ENCODE measurements around the gene SAP30BP.
"Not testable (repeated sequence)": the region's sequence is repeated elsewhere in the genome, so short reads cannot be mapped to it uniquely, and the experiment has no call there.

Gene SAP30BP

GRCh38 chr17:75634754-75635609 is 32.2 kb upstream of the SAP30BP start:
- no peak for DNase-seq

DNA sequence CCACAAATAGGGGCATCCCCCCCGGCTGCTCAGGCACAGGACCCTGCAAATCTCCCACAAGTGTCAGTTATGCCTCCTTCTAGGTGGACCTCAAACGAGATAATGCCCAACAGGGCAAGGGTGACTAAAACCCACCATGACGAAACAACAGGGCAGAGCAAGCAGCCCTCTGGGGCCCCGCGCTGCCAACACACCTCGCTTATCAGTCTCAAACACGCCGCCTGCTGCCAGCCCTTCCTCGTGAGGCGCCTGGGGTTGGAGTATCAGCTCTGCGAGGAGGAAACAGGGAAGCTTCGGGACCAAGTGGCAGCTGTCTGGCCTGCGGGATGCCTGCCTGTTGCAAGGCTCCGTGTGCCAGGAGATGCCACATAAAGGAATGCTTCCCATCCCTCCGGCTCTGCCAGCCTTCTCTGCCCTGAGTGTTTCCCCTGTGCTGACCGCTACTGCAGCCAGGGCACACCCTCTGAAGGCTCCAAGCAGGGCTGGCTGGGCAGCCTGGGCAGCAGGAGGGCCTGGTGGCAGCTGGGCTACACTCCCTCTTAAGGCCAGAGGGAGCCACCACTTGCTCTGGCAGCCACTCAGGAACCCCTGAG is 31.4 kb upstream of the SAP30BP start:
- DNase-seq: no peak

GRCh38 chr17:75636381-75637142 is 30.6 kb upstream of the SAP30BP start:
- DNase-seq: no peak

GRCh38 chr17:75637143-75637538 is 30.0 kb upstream of the SAP30BP start:
- DNase-seq: no peak

- DNase-seq: no peak
Observed at GRCh38 chr17:75637551-75637950, 29.6 kb upstream of the SAP30BP start.

GRCh38 chr17:75638039-75638438 is 29.1 kb upstream of the SAP30BP start:
- DNase-seq: not testable (repeated sequence)

DNA sequence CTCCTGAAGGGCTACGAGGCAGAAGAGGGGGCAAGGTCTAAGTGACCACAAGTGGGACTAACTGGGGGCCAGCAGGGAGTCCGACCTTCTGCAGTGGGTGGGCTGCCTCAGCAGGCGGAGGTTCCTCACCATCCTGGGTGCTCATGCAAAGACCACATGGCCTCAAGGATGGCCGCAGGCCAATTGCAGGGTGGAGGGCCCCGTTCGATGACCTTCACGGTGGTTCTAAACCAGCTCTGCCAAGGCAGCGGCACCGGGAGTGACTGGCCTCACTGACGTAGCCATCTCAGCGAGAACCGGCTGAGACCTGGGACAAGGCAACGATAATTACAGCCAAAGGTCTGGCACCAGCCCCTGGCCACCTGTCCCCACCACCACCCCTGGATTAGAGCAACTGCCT is 28.2 kb upstream of the SAP30BP start:
- DNase-seq: no peak

GRCh38 chr17:75639327-75639726 is 27.8 kb upstream of the SAP30BP start:
- DNase-seq: no peak

DNA sequence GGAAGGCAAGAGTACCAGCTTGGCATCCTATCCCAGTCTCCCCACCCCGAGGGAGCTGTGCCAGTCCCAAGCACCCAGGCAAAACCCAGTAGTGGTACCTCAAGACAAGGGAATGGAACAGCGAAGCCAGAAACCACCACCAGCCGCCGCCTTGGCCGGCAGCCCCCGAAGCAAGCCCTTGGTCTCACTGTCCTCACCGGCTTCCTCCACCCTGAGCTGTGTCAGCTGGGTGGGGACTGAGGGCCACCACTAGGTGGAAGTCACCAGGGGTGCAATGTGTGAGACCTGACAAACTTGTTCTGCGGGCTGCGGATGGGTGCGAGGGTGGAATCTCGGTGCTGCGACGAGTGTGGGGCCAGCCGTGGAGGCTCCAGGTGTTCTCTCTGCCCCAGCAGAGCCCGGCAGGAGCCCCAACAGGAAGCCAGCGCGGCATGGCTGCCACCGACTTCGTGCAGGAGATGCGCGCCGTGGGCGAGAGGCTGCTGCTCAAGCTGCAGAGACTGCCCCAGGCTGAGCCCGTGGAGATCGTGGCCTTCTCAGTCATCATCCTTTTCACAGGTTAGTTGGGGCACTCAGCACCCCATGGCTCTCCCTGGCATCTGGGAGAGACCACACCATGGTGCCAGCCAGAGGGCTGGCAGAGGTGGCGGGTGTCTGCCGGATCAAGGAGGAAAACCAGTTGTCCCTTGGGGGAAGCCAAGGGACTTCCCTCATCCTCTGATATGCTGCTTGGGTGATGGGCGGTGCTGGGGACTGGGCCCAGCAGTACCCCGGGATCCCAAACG is 27.2 kb upstream of the SAP30BP start:
- no peak for DNase-seq

- no peak for DNase-seq
Observed at GRCh38 chr17:75640556-75641119, 26.5 kb upstream of the SAP30BP start.

DNA sequence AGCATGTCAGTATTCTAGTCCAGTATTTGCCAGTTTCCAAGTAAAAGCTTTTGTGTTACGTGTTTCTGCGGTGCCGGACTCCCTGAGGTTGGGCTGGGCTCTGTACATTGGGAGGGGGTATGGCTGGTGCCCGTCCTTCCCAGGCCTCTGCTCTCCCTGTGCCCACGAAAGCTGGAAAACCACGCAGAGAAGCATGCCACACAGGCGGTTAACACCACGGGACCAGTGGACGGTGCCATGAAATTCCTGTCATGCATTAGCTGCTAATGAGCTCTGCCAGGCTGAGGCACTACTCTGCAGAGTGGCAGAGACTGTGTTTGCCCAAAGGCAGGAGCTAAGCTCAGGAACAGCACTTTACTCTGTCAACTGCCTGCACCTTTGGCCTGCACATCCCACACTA is 25.8 kb upstream of the SAP30BP start:
- DNase-seq: no peak

DNA sequence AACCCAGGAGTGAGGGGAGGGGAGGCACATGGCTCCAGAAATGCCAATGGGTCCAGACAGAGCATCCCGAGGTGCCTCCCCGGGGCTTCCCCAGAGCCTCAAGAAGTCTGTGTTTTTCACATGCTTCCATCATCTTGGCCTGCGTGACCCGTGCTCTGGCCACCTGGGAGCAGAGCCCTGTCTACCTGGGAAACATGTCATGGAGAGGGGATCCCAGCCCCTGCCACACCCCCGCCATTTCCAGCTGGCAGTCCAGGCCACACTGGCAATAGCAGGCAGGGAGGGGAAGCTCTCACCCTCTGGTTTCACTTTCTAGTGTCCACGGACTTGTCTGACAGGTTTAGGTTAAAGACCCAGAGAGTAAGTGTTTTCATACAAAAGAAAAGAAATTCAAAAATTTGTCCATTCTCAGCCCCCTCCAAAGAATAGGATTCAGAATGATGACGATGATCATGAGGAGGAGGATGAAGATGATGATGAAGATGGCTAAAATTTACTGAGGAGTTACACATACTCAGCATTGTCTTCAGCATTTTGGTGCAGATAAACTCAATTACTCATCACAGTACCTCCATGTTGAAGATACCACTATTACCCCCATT is 24.9 kb upstream of the SAP30BP start:
- no peak for DNase-seq

DNA sequence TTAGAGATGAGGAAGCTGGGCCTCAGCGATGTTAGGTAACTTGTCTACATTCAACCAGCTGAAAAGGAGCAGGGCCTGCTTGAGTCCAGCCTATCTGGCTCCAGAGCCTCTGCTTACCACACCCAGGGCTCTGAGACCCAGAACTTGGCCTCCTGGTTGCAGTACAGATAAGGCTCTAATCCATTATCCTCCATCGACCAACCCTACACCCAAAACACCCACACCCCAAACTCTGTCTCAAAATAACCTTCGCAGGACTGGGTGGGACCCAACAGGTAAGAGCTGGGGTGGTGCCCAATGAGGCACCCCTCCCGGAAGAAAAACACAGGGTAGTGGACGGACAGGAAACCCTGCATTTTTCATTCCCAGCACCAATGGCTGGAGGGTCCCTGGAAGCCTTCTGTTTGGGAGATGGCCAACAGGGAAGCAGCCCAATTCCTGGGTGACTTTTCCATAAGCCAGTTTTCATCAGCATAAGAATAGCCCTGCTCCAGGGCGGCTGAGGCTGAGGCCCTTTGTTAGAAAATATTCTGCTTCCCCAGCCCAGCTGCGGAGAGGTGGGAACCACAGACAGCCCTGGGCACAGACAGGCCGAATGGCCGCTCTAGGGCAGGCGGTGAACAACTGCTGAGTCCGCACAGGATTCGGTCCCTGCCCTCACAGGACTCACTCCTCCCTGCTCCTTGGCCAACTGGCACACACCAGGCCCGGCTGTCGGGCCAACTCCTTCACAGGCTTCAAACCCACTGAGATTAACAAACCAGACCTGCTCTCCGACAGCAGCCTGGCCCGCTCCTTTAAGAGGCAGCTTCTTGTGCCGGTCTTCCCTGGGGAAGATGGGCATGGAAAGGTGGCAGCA is 24.1 kb upstream of the SAP30BP start:
- no peak for DNase-seq

- no peak for DNase-seq
Observed at GRCh38 chr17:75643643-75644017, 23.5 kb upstream of the SAP30BP start.

DNA sequence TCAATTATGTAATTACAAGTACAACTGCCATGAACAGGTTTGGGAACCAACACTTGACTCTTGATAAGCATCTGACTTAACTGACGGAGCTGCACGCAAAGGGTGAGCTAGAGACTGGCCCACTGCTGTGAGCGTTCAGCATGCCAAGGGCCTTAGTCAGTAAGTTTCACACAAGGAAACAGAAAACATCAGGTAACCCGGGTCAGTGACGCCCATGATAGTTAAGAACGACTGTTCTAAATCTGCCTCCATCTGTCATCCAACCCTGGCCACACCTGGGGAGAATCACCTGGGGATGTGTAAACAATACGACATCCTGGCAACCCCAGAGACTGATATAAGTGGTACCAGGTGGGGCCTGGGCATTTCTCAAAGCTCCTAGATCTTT is 21.6 kb upstream of the SAP30BP start:
- DNase-seq: no peak

DNA sequence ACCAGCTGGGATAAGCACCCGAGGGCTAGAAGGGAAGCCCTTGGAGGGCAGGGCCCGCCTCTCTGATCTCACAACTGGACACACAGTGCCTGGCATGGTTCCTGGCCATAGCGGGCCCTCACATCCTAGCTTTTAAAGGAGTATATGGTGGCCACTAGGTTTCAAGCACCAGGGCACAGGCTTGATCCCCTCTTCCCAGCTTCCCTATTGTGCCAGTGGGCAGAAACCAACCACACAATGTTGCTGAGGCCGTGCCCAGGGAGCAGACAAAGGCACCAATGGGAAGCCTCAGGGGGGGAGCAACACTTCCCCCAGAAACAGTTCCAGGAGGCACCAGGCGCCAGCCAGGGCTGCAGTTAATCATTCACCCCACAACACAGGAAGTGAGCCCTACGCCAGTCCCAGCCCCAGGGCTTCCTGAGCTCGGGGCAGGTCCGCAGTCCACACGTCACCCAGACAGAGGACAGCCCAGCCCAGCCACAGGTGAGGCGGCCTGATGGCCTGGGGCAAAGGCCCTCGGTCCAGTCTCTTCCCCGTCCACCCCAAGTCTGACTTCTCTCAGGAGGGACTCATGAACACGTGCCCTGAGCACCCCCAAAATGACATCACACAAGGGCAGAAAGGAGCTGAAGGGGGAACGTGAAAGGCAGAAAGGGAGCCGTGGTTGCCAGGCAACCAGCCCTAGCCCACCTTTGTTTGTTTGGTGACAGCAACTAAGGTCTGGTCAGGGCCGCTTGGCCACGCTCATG is 21.1 kb upstream of the SAP30BP start:
- no peak for DNase-seq

- no peak for DNase-seq
Observed at GRCh38 chr17:75646638-75646992, 20.5 kb upstream of the SAP30BP start.

DNA sequence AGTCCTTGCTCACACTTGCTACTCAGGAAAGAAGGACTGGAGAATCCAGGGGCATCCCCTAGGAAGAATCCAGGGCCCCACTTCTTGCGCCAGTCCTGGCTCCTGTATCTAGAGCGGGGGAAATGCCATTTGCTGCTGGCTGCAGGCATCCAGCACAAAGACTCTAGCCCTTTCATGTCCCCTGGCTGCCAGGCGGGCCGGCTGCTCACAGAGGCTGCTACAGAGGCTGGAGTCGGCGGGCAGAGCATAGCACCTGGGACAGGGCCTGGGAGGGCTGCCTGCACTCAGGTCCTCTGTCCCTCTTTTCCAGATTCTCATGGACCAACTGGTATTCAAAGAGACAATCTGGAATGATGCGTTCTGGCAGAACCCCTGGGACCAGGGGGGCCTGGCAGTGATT is 20.1 kb upstream of the SAP30BP start:
- no peak for DNase-seq

- DNase-seq: no peak
Observed at GRCh38 chr17:75647921-75648320, 19.2 kb upstream of the SAP30BP start.

GRCh38 chr17:75649687-75650086 is 17.5 kb upstream of the SAP30BP start:
- DNase-seq: no peak

DNA sequence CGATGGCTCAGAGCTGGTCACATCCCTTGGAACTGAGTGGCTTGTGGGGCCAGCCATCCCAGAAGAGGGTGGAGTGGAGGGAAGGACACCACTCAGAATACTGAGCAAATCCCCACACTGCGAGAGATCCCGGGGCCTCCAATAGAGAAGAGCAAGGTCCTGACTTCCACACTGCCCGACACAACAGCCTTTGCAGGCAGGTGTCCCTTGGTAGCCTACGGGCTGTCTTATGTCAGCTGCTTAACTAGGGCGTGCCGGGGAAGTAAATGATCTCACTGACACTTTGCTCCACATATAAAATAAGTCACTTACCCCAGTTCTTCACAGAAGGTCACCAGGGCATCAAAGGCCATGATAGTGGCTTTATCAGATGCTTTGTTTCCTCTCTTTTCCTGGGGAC is 16.3 kb upstream of the SAP30BP start:
- no peak for DNase-seq

Data from NCI-H2227 treated with DMSO at 0.1 percent for 48 hours (cell line).